K562 (cell line): ENCODE measurements around the gene DCLK1. TPM values are rescaled to one million over a fixed set of nuclear protein-coding genes. Genes with fewer than 3 reads are reported as not detected.

Source experiments
- ATAC-seq: fragments of 200-7000 bp; cut with Tn5 transposase; 3 replicates; pipeline ENCODE4 v1.9.1; 2020; ENCODE audit warnings: moderate library complexity
- BruUV-seq: library from RNA; stranded (reverse); fragments of 400-500 nt; replicated peaks from 2 replicates; lab custom pipeline; 2021; lab: Mats Ljungman, UMichigan
- CTCF ChIA-PET: fragments of 300-600 bp; formaldehyde crosslinking; extraction: SDS; loops from one replicate; lab custom pipeline; 2021; ENCODE audit warnings: low intra/inter-chr PET ratio; lab: Yijun Ruan, JAX
- POLR2A ChIA-PET: fragments of 300-600, 350-650 bp; sonication (Branson Sonifier 250); formaldehyde crosslinking; extraction: SDS; loops from one replicate; lab custom pipeline; 2021; ENCODE audit warnings: antibody characterized with exemption, inconsistent platforms; lab: Yijun Ruan, JAX
- DNase-seq, 4 experiments: peaks; one replicate each; pipeline versions ENCODE4 v3.0.0 to v3.0.0-alpha.2; 2011 to 2018; ENCODE audit warnings: low spot score in 3 of 4, mixed read lengths in 3 of 4; ENCODE audit errors: extremely low read depth in 1 of 4
- FAIRE-seq: peaks from 2 replicates; lab custom pipeline; 2011; peaks lifted over from hg19 to GRCh38; lab: Jason Lieb, UNC
- H2AFZ ChIP-seq: 2 replicates; pipeline ENCODE4 v1.6.0; 2011; ENCODE audit warnings: low read depth, low read length, control low read depth, inconsistent platforms
- H3K27ac ChIP-seq: fragments of 200-600 bp; 3 replicates; pipeline ENCODE4 v1.8.0; 2011; ENCODE audit warnings: low read depth, mild to moderate bottlenecking, control low read depth, inconsistent platforms, low read length, moderate library complexity, mixed read lengths; ENCODE audit errors: extremely low read depth
- H3K27me3 ChIP-seq, 2 experiments: fragments of 300-600 bp in 1 of 2; 2 replicates in 1 of 2; 3 replicates in 1 of 2; pipeline versions ENCODE4 v1.6.0 to v1.8.0; 2011; ENCODE audit warnings: inconsistent platforms in 2 of 2, low read length in 2 of 2, mild to moderate bottlenecking in 1 of 2, mixed read lengths in 1 of 2, moderate library complexity in 1 of 2; ENCODE audit not compliant: control insufficient read depth in 2 of 2, insufficient read depth in 2 of 2
- H3K36me3 ChIP-seq: fragments of 300-600 bp; 3 replicates; pipeline ENCODE4 v1.8.0; 2011; ENCODE audit warnings: mild to moderate bottlenecking, low read length, inconsistent platforms; ENCODE audit not compliant: control insufficient read depth, insufficient read depth
- H3K4me1 ChIP-seq, 2 experiments: fragments of 200-600 bp in 1 of 2; replicated peaks in 1 of 2; 2 replicates in 1 of 2; 3 replicates in 1 of 2; pipeline versions ENCODE4 v1.5.1 to v1.8.0; 2011; ENCODE audit warnings: inconsistent platforms in 2 of 2, low read length in 2 of 2, mild to moderate bottlenecking in 1 of 2, mixed read lengths in 1 of 2, moderate library complexity in 1 of 2; ENCODE audit not compliant: control insufficient read depth in 2 of 2, insufficient read depth in 2 of 2
- H3K4me2 ChIP-seq: 2 replicates; pipeline ENCODE4 v1.6.1; 2011; ENCODE audit warnings: low read length, control low read depth, inconsistent platforms, mixed read lengths; ENCODE audit not compliant: insufficient read depth
- H3K4me3 ChIP-seq: fragments of 200-600 bp; sonication (generic), shearing (Covaris generic); 2 replicates; pipeline ENCODE4 v1.5.1; 2016; ENCODE audit warnings: control low read depth, inconsistent platforms
- H3K79me2 ChIP-seq: fragments of 200-600 bp; 3 replicates; pipeline ENCODE4 v1.8.0; 2011; ENCODE audit warnings: low read length, inconsistent platforms; ENCODE audit not compliant: control insufficient read depth, insufficient read depth
- H3K9ac ChIP-seq, 2 experiments: 2 replicates each; pipeline versions ENCODE4 v1.6.0 to v1.6.1; 2011; ENCODE audit warnings: low read depth in 2 of 2, low read length in 2 of 2, control low read depth in 1 of 2, inconsistent platforms in 1 of 2, mild to moderate bottlenecking in 1 of 2, mixed read lengths in 1 of 2; ENCODE audit not compliant: insufficient read depth in 1 of 2
- H3K9me1 ChIP-seq: one replicate; pipeline ENCODE4 v1.6.0; 2011; ENCODE audit warnings: inconsistent platforms, mild to moderate bottlenecking, low read length, moderate library complexity; ENCODE audit not compliant: control insufficient read depth, insufficient read depth
- H3K9me3 ChIP-seq: replicated peaks from 2 replicates; pipeline ENCODE4 v1.5.1; 2011; ENCODE audit warnings: low read depth, low read length, inconsistent platforms; ENCODE audit not compliant: control insufficient read depth, insufficient read depth
- H4K20me1 ChIP-seq: replicated peaks from 2 replicates; pipeline ENCODE4 v1.6.1; 2011; ENCODE audit warnings: low read length, inconsistent platforms, mixed read lengths; ENCODE audit not compliant: control insufficient read depth, insufficient read depth
- DIDO1 ChIP-seq: fragments of 450-650 bp; IDR thresholded peaks from 2 replicates; pipeline ENCODE4 v1.6.1; 2016; ENCODE audit warnings: low read depth, missing biosample characterization, missing genetic modification characterization
- IRF9 ChIP-seq: fragments of 450-650 bp; IDR thresholded peaks from 2 replicates; pipeline ENCODE4 v1.6.1; 2016; ENCODE audit warnings: missing biosample characterization, missing genetic modification characterization
- JUND ChIP-seq, 2 experiments: IDR thresholded peaks; 2 replicates in 1 of 2; 3 replicates in 1 of 2; pipeline ENCODE4 v1.6.1; 2011; ENCODE audit warnings: borderline replicate concordance in 2 of 2, low read depth in 2 of 2, low read length in 2 of 2, improper control_type of control experiment in 1 of 2, missing biosample characterization in 1 of 2, missing genetic modification characterization in 1 of 2, missing genetic modification reagents in 1 of 2
- KLF16 ChIP-seq: IDR thresholded peaks from 2 replicates; pipeline ENCODE4 v1.6.1; 2016; ENCODE audit warnings: antibody characterized with exemption
- NCOA2 ChIP-seq, 2 experiments: fragments of 450-650 bp; IDR thresholded peaks; 2 replicates each; pipeline ENCODE4 v1.6.1; 2018; ENCODE audit warnings: mild to moderate bottlenecking in 2 of 2, moderate library complexity in 1 of 2; ENCODE audit not compliant: partially characterized antibody in 2 of 2
- NR2C2 ChIP-seq, 2 experiments: fragments of 200-800 bp in 1 of 2; sonication (Bioruptor generic) in 1 of 2; sonication (generic) in 1 of 2; formaldehyde crosslinking in 1 of 2; IDR thresholded peaks; 2 replicates each; pipeline versions ENCODE4 v1.6.1 to v1.8.0; 2016 to 2022; ENCODE audit warnings: mild to moderate bottlenecking in 1 of 2, missing compliant biosample characterization in 1 of 2, missing genetic modification characterization in 1 of 2, missing genetic modification reagents in 1 of 2
- SIN3B ChIP-seq: fragments of 450-650 bp; IDR thresholded peaks from 2 replicates; pipeline ENCODE4 v1.6.1; 2017; ENCODE audit warnings: low read depth, mild to moderate bottlenecking, moderate library complexity
- SLC30A9 ChIP-seq: fragments of 250-450 bp; sonication (Bioruptor Pico); IDR thresholded peaks from 2 replicates; pipeline ENCODE4 v1.8.0; 2022; ENCODE audit warnings: mild to moderate bottlenecking, moderate library complexity
- SMAD2 ChIP-seq: fragments of 150-350 bp; IDR thresholded peaks from 2 replicates; pipeline ENCODE4 v1.6.1; 2014; ENCODE audit warnings: low read depth, mild to moderate bottlenecking, low read length
- ZFP30 ChIP-seq: fragments of 250-450 bp; sonication (Bioruptor Pico); IDR thresholded peaks from 2 replicates; pipeline ENCODE4 v1.8.0; 2022; ENCODE audit warnings: moderate library complexity, mild to moderate bottlenecking, inconsistent platforms, borderline replicate concordance
- ZNF280B ChIP-seq: fragments of 250-450 bp; sonication (Bioruptor Pico); IDR thresholded peaks from 2 replicates; pipeline ENCODE4 v1.5.1; 2021; ENCODE audit warnings: mild to moderate bottlenecking
- WGBS: fragments of 100-300 bp; shearing (Covaris generic); methylation state at CpG from one replicate; pipeline ENCODE4 v1.1.6; 2016; ENCODE audit warnings: low coverage, mixed read lengths; ENCODE audit not compliant: insufficient coverage; ENCODE audit errors: missing lambda C conversion rate; 5-methylcytosine and 5-hydroxymethylcytosine counted together
- in situ Hi-C: fragments of 300-500 bp; cut with MboI; formaldehyde crosslinking; loops from 4 replicates; pipeline ENCODE4 v1.15.0; 2018; ENCODE audit warnings: inconsistent platforms, mixed read lengths
- intact Hi-C: fragments of 100-400 bp; cut with micrococcal nuclease; formaldehyde crosslinking; loops from 2 replicates; pipeline ENCODE4 v1.14.2; 2022
- polyA plus RNA-seq, 8 experiments: library from polyadenylated mRNA; depleted of rRNA in 4 of 8; stranded (reverse) in 5 of 8; unstranded in 3 of 8; fragments of >200 nt; fragmentation: Nextera tagmentation in 2 of 8; fragmentation: Illumina TruSeq in 1 of 8; extraction: Ambion mirVana in 2 of 8; extraction: Trizol in 1 of 8; gene quantifications; 2 replicates each; pipeline versions ENCODE4 v1.2.1 to v1.2.3, GENCODE V29; 2011 to 2014; ENCODE audit warnings: inconsistent platforms in 1 of 8, missing spikeins in 1 of 8
- total RNA-seq, 7 experiments: library from RNA; depleted of rRNA in 6 of 7; stranded (reverse); fragments of >200 nt in 6 of 7; fragmentation: Illumina TruSeq in 2 of 7; extraction: Trizol in 2 of 7; gene quantifications; 2 replicates each; pipeline versions ENCODE4 v1.2.1 to v1.2.3, GENCODE V29; 2011 to 2021; ENCODE audit warnings: low replicate concordance in 1 of 7
- TF ChIP-seq, protein P1 (sequence below): fragments of 450-650 bp; IDR thresholded peaks from 2 replicates; pipeline ENCODE4 v1.6.1; 2016
- TF ChIP-seq, protein P2 (sequence below): fragments of 200-800 bp; sonication (Bioruptor generic); IDR thresholded peaks from 2 replicates; pipeline ENCODE4 v1.6.1; 2017; ENCODE audit warnings: missing genetic modification characterization, missing compliant biosample characterization

The DCLK1 gene
- total and polyA plus RNA-seq, 9 of the 15 experiments (the other 6 are each of a cell fraction or from before 2014, with no cell fraction given), result 0.07 TPM; not detected in 8

DNA sequence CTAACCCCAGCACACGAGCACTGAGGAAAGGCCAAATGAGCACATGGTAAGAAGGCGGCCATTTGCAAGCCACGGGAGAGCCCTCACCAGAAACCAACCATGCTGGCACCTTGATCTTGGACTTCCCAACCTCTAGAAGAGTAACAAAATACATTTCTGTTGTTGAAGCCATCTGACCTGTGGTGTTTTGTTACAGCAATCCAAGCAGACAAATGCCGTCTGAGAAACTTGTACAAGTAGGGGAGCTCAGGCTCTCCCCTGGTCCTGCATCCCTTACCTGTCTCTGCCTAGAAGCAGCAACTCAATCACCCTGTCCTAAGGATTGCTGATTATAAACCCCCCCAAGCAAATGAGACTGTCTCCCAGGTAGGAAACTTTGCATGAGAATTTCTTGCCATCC, 399.7 kb downstream of the DCLK1 start:
- BruUV-seq, result no TSS peak
- intact Hi-C loops (no loop called here), in situ Hi-C loops (no loop called here)
- H3K36me3 ChIP-seq, result no peaks in the 10 kb centered on the region
- H3K9me3 ChIP-seq, result no peaks in the 10 kb centered on the region
- 0% methylated on average over 4 of the region's 4 CpGs for WGBS
- ChIA-PET POLR2A (no interaction called here), CTCF (no interaction called here)
- no peak overlapping the region for H3K4me2 ChIP-seq
- no peak for DNase-seq
- H3K79me2 ChIP-seq, result no peaks in the 10 kb centered on the region
- H3K4me1 ChIP-seq, result no peaks in the 10 kb centered on the region
- no peak overlapping the region for H2AFZ ChIP-seq
- no peaks in the 10 kb centered on the region for H3K27me3 ChIP-seq
- H3K9ac ChIP-seq, result no peak overlapping the region
- no peak for FAIRE-seq
- no peaks in the 10 kb centered on the region for H4K20me1 ChIP-seq
- no peaks in the 10 kb centered on the region for H3K9me1 ChIP-seq
- H3K4me3 ChIP-seq, result no peak overlapping the region
- no peak overlapping the region for H3K27ac ChIP-seq
- ATAC-seq, result no peak
- no peak for TF ChIP-seq JUND (IDR thresholded peaks at IDR 0.05; ENCODE audit: borderline replicate concordance, low read depth, low read length)
- no peak for TF ChIP-seq JUND (tag; IDR thresholded peaks at IDR 0.05; ENCODE audit: borderline replicate concordance, low read depth, low read length)
- TF ChIP-seq DIDO1, result no peak
- no peak for TF ChIP-seq IRF9 (tag)
- TF ChIP-seq NCOA2 (IDR thresholded peaks at IDR 0.05; ENCODE audit: partially characterized antibody in 2 of 2), result no peak
- no peak for TF ChIP-seq NR2C2 (CRISPR knock-in tag; IDR thresholded peaks at IDR 0.05)
- no peak for TF ChIP-seq NR2C2 (tag; IDR thresholded peaks at IDR 0.05)
- no peak for TF ChIP-seq SMAD2
- no peak for TF ChIP-seq ZFP30 (CRISPR knock-in tag)
- TF ChIP-seq KLF16, result no peak
- TF ChIP-seq ZNF280B, result no peak
- TF ChIP-seq, protein P1, sequence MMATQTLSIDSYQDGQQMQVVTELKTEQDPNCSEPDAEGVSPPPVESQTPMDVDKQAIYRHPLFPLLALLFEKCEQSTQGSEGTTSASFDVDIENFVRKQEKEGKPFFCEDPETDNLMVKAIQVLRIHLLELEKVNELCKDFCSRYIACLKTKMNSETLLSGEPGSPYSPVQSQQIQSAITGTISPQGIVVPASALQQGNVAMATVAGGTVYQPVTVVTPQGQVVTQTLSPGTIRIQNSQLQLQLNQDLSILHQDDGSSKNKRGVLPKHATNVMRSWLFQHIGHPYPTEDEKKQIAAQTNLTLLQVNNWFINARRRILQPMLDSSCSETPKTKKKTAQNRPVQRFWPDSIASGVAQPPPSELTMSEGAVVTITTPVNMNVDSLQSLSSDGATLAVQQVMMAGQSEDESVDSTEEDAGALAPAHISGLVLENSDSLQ, result no peak
- no peak for TF ChIP-seq SLC30A9
- no peak for TF ChIP-seq SIN3B
- TF ChIP-seq, protein P2, sequence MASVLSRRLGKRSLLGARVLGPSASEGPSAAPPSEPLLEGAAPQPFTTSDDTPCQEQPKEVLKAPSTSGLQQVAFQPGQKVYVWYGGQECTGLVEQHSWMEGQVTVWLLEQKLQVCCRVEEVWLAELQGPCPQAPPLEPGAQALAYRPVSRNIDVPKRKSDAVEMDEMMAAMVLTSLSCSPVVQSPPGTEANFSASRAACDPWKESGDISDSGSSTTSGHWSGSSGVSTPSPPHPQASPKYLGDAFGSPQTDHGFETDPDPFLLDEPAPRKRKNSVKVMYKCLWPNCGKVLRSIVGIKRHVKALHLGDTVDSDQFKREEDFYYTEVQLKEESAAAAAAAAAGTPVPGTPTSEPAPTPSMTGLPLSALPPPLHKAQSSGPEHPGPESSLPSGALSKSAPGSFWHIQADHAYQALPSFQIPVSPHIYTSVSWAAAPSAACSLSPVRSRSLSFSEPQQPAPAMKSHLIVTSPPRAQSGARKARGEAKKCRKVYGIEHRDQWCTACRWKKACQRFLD (CRISPR knock-in tag), result no peak
